Activated T-cell treated with anti-CD3 and anti-CD28 coated beads, Interleukin-2, amount 50 U/mL, for 1 hour (primary cell): ENCODE measurements around the gene PSMC1.

Experiments used
- DNase-seq: peaks from one replicate; pipeline ENCODE4 v3.0.0-alpha.2; 2020

Gene PSMC1

GRCh38 chr14:90276646-90277367 is 20.5 kb downstream of the PSMC1 start:
- no peak for DNase-seq

GRCh38 chr14:90277581-90278198 is 21.3 kb downstream of the PSMC1 start:
- DNase-seq: no peak

- DNase-seq: no peak
Observed at GRCh38 chr14:90278199-90279175, 22.1 kb downstream of the PSMC1 start.

- DNase-seq: no peak
Observed at GRCh38 chr14:90280096-90280495, 23.7 kb downstream of the PSMC1 start.

GRCh38 chr14:90281261-90281660 is 24.9 kb downstream of the PSMC1 start:
- DNase-seq: no peak

DNA sequence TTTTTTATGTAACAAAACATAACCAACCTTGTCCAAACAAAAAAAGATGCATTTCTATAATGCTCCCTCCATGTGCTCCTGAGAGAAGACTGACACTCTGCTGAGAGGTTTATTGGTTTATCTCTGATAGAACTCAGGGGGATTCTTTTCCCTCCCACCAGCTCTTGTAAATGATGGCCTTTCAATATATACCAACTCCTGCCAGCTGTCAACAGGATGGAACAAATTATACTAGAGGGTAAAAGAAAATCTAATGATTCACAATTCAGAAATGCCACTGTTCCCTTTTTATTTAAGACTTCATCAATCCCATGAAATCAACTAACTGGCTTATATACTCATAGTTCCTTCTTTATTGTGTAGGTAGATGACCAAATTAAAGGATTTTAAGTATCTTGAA is 25.4 kb downstream of the PSMC1 start:
- no peak for DNase-seq

- DNase-seq: no peak
Observed at GRCh38 chr14:90287791-90288190, 31.4 kb downstream of the PSMC1 start.

- no peak for DNase-seq
Observed at GRCh38 chr14:90288651-90289355, 32.5 kb downstream of the PSMC1 start.

GRCh38 chr14:90290337-90291011 is 34.1 kb downstream of the PSMC1 start:
- DNase-seq: no peak

GRCh38 chr14:90291699-90292098 is 35.3 kb downstream of the PSMC1 start:
- no peak for DNase-seq

DNA sequence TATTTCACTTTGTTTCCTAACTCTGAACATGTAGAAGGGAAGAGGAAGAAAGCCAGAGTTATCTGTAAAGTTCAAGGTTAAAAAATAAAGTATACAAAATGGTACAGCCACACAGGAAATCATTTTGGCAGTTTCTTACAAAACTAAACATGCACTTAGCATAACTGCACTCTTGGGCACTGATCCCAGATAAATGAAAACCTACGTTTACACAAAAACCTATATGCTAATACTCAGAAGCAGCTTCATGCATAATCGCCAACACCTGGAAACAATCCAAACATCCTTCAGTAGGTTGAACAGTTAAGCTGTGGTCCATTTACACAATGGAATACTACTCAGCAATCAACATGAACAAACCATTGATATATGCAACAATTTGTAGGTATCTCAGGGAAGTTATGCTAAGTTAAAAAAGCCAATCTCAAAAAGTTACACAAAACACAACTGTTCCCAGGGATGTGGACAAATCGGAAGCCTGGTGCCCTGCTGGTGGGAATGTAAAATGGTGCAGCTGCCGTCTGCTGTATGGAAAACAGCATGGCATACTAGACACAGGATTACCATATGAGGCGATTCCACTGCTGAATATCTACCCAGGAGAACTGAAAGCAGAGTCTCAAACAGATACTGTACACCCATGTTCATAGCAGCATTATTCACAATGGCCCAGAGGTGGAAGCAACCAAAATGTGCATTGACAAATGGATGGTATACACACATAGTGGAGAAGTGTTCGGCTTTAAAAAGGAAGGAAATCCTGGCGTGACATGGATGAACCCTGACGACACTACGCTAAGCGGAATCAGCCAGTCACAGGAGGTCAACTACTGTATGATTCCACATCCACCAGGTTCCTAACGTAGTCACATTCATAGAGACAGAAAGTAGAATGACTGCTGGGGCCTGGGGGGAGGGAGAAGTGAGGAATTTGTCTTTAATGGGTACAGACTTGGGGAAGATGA is 37.7 kb downstream of the PSMC1 start:
- DNase-seq: no peak

- no peak for DNase-seq
Observed at GRCh38 chr14:90294872-90295271, 38.5 kb downstream of the PSMC1 start.

DNA sequence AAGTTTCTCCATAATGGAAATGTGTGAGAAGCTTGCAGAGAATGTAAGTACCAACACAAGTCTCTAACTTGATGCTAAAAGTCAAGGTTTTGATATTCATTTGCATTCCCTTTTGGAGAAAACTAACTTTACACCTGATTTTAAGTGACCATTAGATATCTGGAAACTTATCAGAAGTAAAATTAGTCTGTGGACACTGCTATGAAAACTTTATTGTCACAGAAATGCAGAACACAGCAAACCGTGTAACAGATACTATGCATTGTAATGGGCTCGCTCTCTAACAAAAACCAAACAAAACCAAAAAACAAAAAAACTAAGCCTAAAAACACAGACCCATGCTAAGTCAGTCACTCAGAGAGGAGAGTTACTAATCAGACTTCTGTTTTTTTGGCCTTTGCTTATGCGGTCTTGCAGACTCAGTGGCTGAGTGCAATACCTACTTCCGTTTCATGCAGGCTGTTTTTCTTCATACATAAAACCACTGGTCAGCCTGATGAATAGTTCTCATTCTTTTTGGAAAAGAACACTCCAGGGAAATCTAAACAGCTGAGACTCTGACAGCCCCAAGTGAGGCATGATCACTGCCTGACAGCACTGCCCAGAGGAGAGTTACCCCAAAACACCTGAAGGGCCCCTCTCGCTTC is 39.6 kb downstream of the PSMC1 start:
- DNase-seq: no peak

- DNase-seq: no peak
Observed at GRCh38 chr14:90296641-90297040, 40.3 kb downstream of the PSMC1 start.

- DNase-seq: no peak
Observed at GRCh38 chr14:90297876-90298629, 41.7 kb downstream of the PSMC1 start.

DNA sequence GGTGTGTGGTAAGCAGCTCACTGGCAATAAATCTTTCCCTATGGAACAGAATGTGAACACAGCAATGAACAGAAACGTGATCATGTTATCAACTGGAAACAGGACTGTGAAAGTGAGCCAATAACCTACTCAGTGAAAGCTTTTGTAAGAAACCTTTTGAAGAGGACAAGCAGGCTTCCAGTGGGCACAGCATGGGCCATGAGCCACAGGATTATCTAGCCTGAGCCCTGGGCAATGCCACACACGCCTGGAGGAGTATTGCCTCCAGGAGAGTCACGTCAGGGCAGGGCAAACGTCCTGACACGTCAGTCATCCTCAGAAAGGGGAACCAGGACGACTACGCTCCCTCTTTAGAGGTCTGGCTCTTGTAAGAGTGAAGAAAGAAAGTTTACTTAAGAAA is 43.1 kb downstream of the PSMC1 start:
- DNase-seq: no peak

DNA sequence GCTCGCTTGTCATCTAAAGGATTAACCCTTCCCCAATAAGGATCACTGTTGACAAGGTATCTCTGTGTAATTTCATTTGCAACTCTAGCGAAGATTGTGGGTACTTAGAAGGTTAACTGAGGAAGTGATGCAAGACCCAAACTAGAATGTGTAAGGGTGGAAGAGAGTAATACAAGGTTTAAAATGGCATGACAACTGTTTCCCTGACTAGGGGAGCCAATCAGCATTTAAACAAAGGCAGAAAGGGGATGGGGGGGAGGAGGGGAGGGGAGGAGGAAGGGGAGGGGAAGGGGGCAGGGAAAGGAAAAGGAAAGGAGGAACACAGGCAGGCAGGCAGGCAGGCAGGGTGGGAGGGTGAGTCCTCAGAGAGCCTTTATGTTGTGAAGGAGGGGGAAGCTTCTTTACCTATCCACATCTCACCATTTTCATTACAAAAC is 44.3 kb downstream of the PSMC1 start:
- no peak for DNase-seq

DNA sequence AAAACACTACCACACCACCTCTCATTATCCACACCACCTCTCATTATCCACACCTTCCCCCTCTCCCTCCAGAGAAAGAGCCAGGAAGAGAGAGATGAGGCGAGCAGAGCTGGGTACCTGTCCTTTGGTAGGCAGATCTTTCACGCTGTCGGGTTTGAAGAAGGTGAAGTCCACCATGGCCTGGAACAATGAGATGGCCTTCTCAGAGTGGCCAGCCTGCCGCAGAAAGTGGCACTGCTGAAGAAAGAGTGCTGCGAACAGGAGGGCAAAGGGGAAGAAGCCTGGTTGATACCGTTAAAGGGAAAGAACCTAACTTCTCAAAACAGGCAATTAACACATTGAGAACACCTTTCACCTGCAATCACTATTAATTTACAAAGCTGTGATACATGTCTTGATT is 44.8 kb downstream of the PSMC1 start:
- no peak for DNase-seq

DNA sequence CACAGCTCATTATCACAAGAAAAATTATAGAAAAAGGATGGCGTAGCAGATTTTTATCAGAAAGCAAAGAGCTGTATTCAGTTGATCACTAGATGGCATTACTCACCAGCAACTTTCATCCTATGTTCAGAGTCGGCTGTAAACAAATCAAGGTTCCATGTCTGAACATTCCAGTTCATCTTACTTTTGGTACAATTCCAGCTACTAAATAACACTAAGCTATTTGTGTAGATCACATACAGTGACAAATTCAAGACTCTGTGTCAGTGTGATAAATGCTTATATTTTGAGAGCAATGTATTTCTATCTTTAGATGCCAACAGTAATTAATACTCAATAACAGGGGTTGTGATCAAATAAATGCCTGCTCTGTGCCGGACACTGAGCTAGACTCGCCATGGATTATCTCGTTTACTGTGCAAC is 45.3 kb downstream of the PSMC1 start:
- DNase-seq: no peak
